ENCODE results near the gene GJA5. TPM values are rescaled to one million over a fixed set of nuclear protein-coding genes. Genes with fewer than 3 reads are reported as not detected.

GJA5 gene
- total and polyA plus RNA-seq, 2 experiments from 2014 or later = 0.24 to 1.7 TPM

DNA sequence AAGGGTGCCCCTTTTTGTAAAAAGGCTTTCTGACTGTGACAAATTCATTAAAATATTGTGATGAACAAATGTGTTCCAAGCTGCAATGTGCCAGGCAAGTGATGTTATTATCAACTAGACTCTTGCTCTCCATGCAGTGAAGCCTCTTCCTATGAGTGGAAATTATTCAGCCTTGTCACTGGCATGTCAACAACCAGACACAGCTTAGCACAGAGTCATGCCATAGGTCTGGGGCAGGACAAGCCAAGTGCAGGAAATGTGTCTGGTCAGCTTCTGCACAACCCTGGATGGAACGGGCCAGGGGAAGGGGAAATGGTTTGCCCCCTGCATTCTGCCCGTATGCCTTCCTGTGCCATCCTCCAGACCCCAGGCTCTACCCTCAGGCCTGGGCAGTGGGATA is 27.4 kb upstream of the GJA5 start (continued):
- TF ChIP-seq ZNF331 (CRISPR knock-in tag; IDR thresholded peaks at IDR 0.05; ENCODE audit: low read depth) = no peak

GRCh38 chr1:147786536-147786935 is 26.1 kb upstream of the GJA5 start:
- H3K27ac Mint-ChIP-seq = no peak overlapping the region
- peaks cover 1% of the 10 kb centered on the region; the same call in 2 of the 3 replicates for H3K4me1 Mint-ChIP-seq
- Histone ChIP-seq H3K27me3 (ENCODE audit: insufficient read depth) (no peaks in the 10 kb centered on the region), H2AFZ (peak overlapping the region; percentile 32; the same call in 1 of the 2 replicates), H3K27ac (ENCODE audit: low read depth) (no peak overlapping the region), H3K9me2 (ENCODE audit: insufficient read depth) (peaks cover 6% of the 10 kb centered on the region; the same call in 1 of the 2 replicates), H3K4me3 (no peak overlapping the region), H3K36me3 (ENCODE audit: insufficient read depth) (no peaks in the 10 kb centered on the region), H4K20me1 (replicated peaks; ENCODE audit: insufficient read depth) (no peaks in the 10 kb centered on the region), H3K79me2 (replicated peaks; ENCODE audit: insufficient read depth) (no peaks in the 10 kb centered on the region), H3F3A (replicated peaks; ENCODE audit: low read depth) (no peaks in the 10 kb centered on the region), H3K4me2 (no peak overlapping the region), H3K4me1 (ENCODE audit: insufficient read depth) (no peaks in the 10 kb centered on the region)
- no peak for DNase-seq (ENCODE audit: low spot score)
- no peak for ATAC-seq
- no peaks in the 10 kb centered on the region for H3K36me3 Mint-ChIP-seq (ENCODE audit: low read depth)
- TF ChIP-seq CTCF (conservative IDR thresholded peaks at IDR 0.05; ENCODE audit: low read depth in 2 of 2) = no peak
- peaks cover 6% of the 10 kb centered on the region for H3K27me3 Mint-ChIP-seq (ENCODE audit: insufficient read depth, low read depth, poor library complexity)
- H3K9me3 Mint-ChIP-seq = no peaks in the 10 kb centered on the region
- H3K4me3 Mint-ChIP-seq = no peak overlapping the region

DNA sequence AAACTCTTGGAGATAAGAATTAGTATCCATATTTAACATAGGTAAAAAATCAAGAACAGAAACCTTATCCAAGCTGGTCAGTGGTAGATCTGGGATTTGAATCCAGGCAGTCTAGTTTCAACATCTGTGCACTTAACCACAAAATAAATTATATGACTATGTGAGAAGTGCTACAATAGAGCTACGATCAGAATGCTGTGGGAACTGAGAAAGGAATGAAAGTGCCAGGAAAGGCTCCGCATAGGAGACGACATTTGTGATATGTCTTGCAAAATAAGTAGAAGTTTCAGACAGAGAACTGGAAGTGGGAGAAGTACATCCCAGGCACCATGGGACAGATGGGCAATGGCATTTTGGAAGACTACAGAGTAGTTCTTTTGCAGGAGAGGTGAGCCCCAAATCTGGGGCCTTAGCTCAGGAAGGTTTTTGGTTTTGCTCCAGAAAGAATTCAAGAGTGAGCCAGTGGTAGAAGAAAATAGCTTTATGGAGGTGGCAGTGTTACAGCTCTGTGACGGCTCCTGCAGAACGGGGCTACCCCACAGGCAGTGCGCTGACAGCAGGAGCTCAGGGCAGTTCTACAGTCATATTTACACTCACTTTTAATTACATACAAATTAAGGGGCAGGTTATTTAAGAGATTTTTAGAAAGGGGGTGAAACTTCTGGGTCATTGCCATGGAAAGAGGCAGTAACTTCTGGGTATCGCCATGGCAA is 25.5 kb upstream of the GJA5 start:
- DNase-seq (ENCODE audit: low spot score) (no peak), ATAC-seq (no peak)
- Histone ChIP-seq H3K27ac (ENCODE audit: low read depth) (no peak overlapping the region), H3K4me2 (no peak overlapping the region), H3K4me1 (ENCODE audit: insufficient read depth) (no peaks in the 10 kb centered on the region), H3F3A (replicated peaks; ENCODE audit: low read depth) (no peaks in the 10 kb centered on the region), H4K20me1 (replicated peaks; ENCODE audit: insufficient read depth) (no peaks in the 10 kb centered on the region), H2AFZ (no peak overlapping the region), H3K36me3 (ENCODE audit: insufficient read depth) (no peaks in the 10 kb centered on the region), H3K27me3 (ENCODE audit: insufficient read depth) (no peaks in the 10 kb centered on the region), H3K4me3 (no peak overlapping the region), H3K9me2 (ENCODE audit: insufficient read depth) (peaks cover 8% of the 10 kb centered on the region; the same call in 1 of the 2 replicates), H3K79me2 (replicated peaks; ENCODE audit: insufficient read depth) (no peaks in the 10 kb centered on the region)
- Mint-ChIP-seq H3K27me3 (ENCODE audit: insufficient read depth, low read depth, poor library complexity) (peaks cover 6% of the 10 kb centered on the region), H3K4me3 (no peak overlapping the region), H3K27ac (no peak overlapping the region), H3K36me3 (ENCODE audit: low read depth) (no peaks in the 10 kb centered on the region), H3K9me3 (no peaks in the 10 kb centered on the region), H3K4me1 (peaks cover 7% of the 10 kb centered on the region)
- TF ChIP-seq ZNF331 (CRISPR knock-in tag; IDR thresholded peaks at IDR 0.05; ENCODE audit: low read depth) = no peak
- no peak for TF ChIP-seq EZH2phosphoT487 (IDR thresholded peaks at IDR 0.05; ENCODE audit: unreplicated experiment)
- no peak for TF ChIP-seq REST (IDR thresholded peaks at IDR 0.05; ENCODE audit: unreplicated experiment)
- TF ChIP-seq JUNB (IDR thresholded peaks at IDR 0.05; ENCODE audit: unreplicated experiment) = no peak
- TF ChIP-seq CREB1 (CRISPR knock-in tag; IDR thresholded peaks at IDR 0.05; ENCODE audit: low read depth) = no peak
- TF ChIP-seq, protein P1, sequence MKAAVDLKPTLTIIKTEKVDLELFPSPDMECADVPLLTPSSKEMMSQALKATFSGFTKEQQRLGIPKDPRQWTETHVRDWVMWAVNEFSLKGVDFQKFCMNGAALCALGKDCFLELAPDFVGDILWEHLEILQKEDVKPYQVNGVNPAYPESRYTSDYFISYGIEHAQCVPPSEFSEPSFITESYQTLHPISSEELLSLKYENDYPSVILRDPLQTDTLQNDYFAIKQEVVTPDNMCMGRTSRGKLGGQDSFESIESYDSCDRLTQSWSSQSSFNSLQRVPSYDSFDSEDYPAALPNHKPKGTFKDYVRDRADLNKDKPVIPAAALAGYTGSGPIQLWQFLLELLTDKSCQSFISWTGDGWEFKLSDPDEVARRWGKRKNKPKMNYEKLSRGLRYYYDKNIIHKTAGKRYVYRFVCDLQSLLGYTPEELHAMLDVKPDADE (IDR thresholded peaks at IDR 0.05) = no peak
- TF ChIP-seq STAT1 (IDR thresholded peaks at IDR 0.05; ENCODE audit: unreplicated experiment) = no peak
- no peak for TF ChIP-seq ZNF114 (CRISPR knock-in tag; IDR thresholded peaks at IDR 0.05)
